Measurements from ENCODE around the gene FARP1. TPM values are rescaled to one million over a fixed set of nuclear protein-coding genes. Genes with fewer than 3 reads are reported as not detected.

Gene FARP1
- total RNA-seq, 1 experiment from 2014 or later: 33.0 TPM

GRCh38 chr13:98443800-98444325 lies 301.0 kb downstream of the FARP1 start:
- in situ Hi-C loops (cut with HindIII; ENCODE audit: low pct_unique_long_range_greater_than_20kb, low sequenced_read_pairs): no loop called here
- DNase-seq (ENCODE audit: low read depth): no peak

DNA sequence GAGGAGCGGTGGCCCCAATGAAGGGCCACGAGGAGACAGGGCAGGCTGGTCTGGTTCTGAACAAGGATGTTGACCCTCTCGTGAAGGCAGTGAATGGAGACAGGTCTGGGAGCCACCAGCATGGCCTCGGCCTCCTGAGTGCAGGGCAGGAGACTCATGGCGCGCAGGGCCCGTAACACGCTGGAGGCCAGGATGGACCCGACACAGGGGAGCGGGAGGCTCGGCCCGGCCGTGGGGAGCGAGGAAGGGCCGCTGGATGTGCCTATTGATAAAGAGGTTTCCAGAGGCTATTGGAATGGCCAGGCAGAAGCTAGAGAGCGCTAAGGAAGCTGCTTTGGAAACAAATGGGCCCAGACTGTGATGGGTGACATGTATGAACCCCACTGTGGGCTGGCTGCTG lies 301.5 kb downstream of the FARP1 start:
- in situ Hi-C loops (cut with HindIII; ENCODE audit: low pct_unique_long_range_greater_than_20kb, low sequenced_read_pairs): no loop called here
- no peak for DNase-seq (ENCODE audit: low read depth)

- in situ Hi-C loops (cut with HindIII; ENCODE audit: low pct_unique_long_range_greater_than_20kb, low sequenced_read_pairs): no loop called here
- peak; percentile 30 for DNase-seq (ENCODE audit: low read depth)
Measured at GRCh38 chr13:98445340-98446233, 302.7 kb downstream of the FARP1 start.

GRCh38 chr13:98446234-98446621 lies 303.3 kb downstream of the FARP1 start:
- in situ Hi-C loops (cut with HindIII; ENCODE audit: low pct_unique_long_range_greater_than_20kb, low sequenced_read_pairs): no loop called here
- no peak for DNase-seq (ENCODE audit: low read depth)

DNA sequence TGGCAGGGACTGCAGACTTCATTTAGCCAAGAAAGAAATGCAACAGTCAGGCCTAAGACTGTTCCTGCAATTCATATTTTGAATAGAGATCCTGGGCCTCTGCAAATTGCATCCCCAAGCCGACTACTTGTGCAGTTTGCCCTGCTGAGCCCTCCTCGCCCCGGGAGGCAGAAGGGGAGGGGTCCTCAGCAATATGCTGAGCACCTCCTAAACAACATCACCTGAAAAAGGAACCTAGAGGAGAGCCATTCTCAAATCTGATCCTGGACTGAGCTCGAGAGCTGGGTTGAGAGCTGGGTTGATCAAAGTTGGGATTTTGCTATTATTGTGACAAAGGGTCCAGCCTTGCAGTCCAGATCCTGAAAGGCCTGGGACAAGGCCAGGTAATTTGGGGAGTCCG lies 304.2 kb downstream of the FARP1 start:
- DNase-seq (ENCODE audit: low read depth): no peak
- in situ Hi-C loops (cut with HindIII; ENCODE audit: low pct_unique_long_range_greater_than_20kb, low sequenced_read_pairs): no loop called here

DNA sequence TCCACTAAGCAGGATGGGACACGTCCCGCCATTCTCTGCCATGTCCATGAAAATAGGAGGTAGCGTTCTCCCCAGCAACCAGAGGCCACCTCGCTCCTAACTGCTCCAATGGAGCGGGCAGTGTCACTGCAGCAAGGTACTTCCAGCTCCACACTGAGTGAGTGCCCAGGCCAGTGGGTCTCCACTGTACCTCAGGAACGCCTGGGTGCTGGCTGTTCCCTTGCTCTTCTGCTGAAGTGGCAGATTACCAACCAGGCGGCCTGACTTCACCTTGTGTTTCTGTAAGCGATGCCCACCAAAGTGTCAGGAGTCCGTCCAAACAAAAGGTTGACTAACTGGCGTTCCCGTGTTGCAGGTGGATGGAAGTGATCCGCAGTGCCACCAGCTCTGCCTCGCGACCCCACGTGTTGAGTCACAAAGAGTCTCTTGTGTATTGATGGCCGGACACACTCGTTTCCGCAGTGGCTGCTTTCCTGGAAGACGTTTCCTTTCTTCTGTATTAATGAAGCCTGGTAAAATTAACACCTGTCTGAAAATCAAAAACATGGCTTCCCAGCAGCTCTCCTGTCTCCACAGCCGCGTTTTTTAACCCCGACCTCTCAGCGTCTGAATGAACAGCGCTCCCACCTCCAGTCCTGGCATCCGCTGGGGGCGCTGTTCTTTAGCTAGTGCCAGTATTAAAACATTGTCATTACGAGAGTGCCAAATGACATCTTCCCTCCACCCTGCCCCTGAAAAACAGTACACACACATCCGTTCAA lies 305.2 kb downstream of the FARP1 start:
- in situ Hi-C loops (cut with HindIII; ENCODE audit: low pct_unique_long_range_greater_than_20kb, low sequenced_read_pairs): no loop called here
- DNase-seq (ENCODE audit: low read depth): no peak

DNA sequence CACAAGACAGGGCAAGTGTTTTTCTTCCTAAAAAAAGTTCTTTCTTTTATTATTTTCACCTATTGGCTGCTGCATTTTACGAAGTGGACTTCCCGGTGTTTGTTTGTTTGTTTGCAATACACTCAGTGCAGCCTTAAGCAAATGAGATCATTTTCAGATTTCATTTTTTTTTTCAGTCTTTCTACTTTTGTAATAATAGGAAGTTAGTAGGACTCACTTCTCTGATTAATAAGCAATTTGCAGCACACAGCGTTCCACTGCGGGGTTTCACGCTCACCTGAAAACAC lies 305.7 kb downstream of the FARP1 start:
- in situ Hi-C loops (cut with HindIII; ENCODE audit: low pct_unique_long_range_greater_than_20kb, low sequenced_read_pairs): no loop called here

DNA sequence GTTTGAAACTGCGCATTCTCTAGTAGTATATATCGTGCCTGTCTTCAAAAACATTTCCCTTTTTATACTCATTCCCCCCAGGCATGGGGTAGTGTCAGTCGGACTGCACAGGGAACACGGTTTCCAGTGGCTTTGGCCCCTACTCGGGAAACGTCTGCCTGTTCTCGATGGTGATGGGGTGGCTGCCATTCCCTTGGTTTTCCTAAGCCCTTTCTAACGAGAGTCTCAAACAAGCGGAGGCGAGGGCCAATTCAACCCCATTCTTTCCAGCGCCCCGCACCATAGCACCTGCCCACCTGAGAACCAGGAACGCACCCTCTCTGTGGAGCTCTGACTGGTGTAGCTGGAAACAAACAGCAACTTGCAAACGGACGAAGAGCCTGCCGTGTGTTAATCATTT lies 306.4 kb downstream of the FARP1 start:
- no peak for DNase-seq (ENCODE audit: low read depth)
- in situ Hi-C loops (cut with HindIII; ENCODE audit: low pct_unique_long_range_greater_than_20kb, low sequenced_read_pairs): no loop called here

More for the DNA sequence above, 305.7 kb downstream of the FARP1 start:
- no peak for DNase-seq (ENCODE audit: low read depth)

DNA sequence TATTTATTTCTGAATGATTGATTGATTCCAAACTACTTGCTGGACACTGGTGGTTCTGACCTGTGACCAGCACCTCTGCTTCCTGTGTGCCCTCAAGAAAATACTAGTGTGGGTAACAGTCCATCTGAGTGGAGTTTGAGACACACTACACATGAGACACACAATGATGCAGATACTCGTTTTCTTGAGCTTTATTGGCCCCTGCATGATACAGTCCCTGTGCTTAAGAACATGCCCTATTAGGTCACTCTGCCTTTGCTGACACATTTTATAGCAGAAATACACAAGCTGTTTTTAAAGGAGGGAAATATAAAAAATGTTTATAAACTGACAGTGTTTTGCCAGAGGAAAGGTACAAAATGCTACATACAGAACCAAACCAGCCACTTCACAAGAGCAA lies 307.1 kb downstream of the FARP1 start:
- in situ Hi-C loops (cut with HindIII; ENCODE audit: low pct_unique_long_range_greater_than_20kb, low sequenced_read_pairs): no loop called here
- no peak for DNase-seq (ENCODE audit: low read depth)

- in situ Hi-C loops (cut with HindIII; ENCODE audit: low pct_unique_long_range_greater_than_20kb, low sequenced_read_pairs): no loop called here
- no peak for DNase-seq (ENCODE audit: low read depth)
Measured at GRCh38 chr13:98450539-98451111, 307.7 kb downstream of the FARP1 start.

GRCh38 chr13:98451676-98452470 lies 309.0 kb downstream of the FARP1 start:
- in situ Hi-C loops (cut with HindIII; ENCODE audit: low pct_unique_long_range_greater_than_20kb, low sequenced_read_pairs): no loop called here
- no peak for DNase-seq (ENCODE audit: low read depth)

DNA sequence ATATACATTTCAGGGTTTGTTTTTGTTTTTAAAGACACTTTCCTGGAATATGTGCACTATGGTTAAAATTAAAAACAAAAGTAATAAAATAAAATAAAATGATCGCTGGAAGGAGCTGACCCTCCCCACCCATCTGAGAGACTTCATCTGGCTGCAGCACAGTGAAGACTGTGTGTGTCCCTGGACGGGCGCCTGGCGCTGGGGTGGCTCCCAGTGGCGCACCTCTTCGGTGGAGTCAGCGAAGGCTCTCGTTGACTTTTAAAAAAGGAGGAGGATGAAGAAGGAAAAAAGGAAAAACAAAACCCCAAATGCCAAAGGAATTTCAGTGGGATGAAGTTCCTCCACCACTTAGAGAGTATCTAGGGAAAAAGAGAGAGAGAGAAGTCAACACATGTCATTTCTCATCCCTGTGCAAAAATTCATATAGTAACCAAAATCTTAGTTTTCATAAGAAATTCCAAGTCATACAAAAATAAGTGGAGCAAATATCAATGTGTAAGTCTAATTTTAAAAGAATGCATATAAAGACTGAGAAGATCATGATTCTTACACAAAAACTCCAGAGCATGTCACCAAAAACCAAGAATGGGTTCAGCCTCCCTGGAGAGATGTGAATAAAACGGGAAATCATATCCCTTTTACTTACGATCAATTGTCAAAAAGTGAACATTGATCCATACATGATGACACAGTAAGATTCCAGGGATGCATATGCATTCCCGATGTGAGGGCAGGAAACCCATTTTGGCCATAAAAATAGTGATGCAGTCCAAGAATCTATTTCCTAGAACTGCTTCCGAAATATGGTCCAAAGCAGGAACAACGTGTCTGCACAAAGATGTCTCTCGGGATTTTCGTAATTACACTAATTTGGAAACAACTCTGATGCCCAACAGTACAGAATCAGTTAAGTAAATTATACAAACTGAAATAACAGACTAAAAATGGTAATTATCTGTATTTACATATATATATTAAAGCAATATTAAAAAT lies 310.3 kb downstream of the FARP1 start:
- no peak for DNase-seq (ENCODE audit: low read depth)
- in situ Hi-C loops (cut with HindIII; ENCODE audit: low pct_unique_long_range_greater_than_20kb, low sequenced_read_pairs): no loop called here

- DNase-seq (ENCODE audit: low read depth): peak; percentile 33
- in situ Hi-C loops (cut with HindIII; ENCODE audit: low pct_unique_long_range_greater_than_20kb, low sequenced_read_pairs): no loop called here
Measured at GRCh38 chr13:98454389-98454881, 311.5 kb downstream of the FARP1 start.

- in situ Hi-C loops (cut with HindIII; ENCODE audit: low pct_unique_long_range_greater_than_20kb, low sequenced_read_pairs): no loop called here
- DNase-seq (ENCODE audit: low read depth): no peak
Measured at GRCh38 chr13:98456413-98456845, 313.5 kb downstream of the FARP1 start.

DNA sequence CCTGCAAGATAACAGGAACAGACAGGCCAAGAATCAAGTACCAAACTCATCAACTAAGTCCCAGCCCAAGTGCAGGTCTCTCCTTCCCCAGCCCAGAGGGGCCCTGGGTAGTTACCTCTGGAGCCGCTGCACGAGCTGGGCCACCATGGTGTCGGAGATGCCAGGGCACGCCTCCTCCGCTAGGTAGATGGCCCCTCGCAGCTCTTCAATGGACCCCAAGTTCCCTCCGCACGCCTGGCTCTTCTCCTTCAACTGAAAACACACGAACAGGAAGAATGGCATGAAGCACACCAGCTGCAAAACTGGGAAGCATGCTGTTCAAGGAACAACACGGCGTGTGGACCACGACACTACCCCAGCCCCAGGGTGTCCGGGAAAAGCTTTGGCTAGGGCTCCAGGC lies 314.2 kb downstream of the FARP1 start:
- DNase-seq (ENCODE audit: low read depth): no peak
- in situ Hi-C loops (cut with HindIII; ENCODE audit: low pct_unique_long_range_greater_than_20kb, low sequenced_read_pairs): no loop called here

GRCh38 chr13:98458431-98458830 lies 315.5 kb downstream of the FARP1 start:
- in situ Hi-C loops (cut with HindIII; ENCODE audit: low pct_unique_long_range_greater_than_20kb, low sequenced_read_pairs): no loop called here

DNA sequence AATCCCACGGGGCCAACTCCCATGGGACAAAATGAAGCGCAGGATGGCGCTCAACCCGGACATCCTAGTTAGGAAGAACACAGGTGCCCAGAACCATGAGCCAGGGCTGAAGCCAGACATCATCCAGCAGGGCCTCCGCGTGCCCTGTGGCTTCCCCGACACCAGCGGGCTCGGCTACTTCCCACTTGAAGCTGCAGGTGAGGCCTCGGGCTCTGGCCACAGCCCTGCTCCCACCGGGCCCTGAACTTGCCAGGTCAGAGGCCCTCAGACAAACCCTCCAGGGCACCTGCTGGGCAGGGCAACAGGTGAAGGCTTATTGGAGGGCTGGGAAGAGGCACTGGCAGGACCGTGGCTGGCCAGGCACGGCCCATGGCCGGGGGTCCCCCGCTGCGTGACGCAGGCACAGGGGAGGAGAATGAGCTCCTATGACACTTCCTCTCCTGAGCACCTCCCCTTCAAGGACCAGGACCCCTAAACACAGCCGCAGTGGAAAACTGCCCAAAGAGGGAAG lies 316.3 kb downstream of the FARP1 start:
- in situ Hi-C loops (cut with HindIII; ENCODE audit: low pct_unique_long_range_greater_than_20kb, low sequenced_read_pairs): no loop called here
- no peak for DNase-seq (ENCODE audit: low read depth)

More at GRCh38 chr13:98458431-98458830, 315.5 kb downstream of the FARP1 start:
- no peak for DNase-seq (ENCODE audit: low read depth)

Data from Caki2 (cell line).